Right renal cortex interstitium (tissue), 3 donors: ENCODE measurements around the gene ZNF555. TPM values are rescaled to one million over a fixed set of nuclear protein-coding genes. Genes with fewer than 3 reads are reported as not detected.

Source experiments
- DNase-seq, 3 donors: peaks; one replicate each; pipeline ENCODE4 v3.0.0-alpha.2; 2013; ENCODE audit warnings: low read depth in 3 of 3, low spot score in 2 of 3
- polyA plus RNA-seq, 3 donors: library from polyadenylated mRNA; unstranded; fragments of 120-200 nt; gene quantifications; one replicate each; pipeline ENCODE4 v1.2.1, GENCODE V29; 2013; ENCODE audit not compliant: insufficient read length in 3 of 3

Gene ZNF555
- polyA plus RNA-seq, 3 donors, result 13.8 to 14.4 (median 14.0) TPM

- no peak for DNase-seq
Measured at GRCh38 chr19:2822846-2823245, 18.4 kb upstream of the ZNF555 start.

- no peak for DNase-seq
Measured at GRCh38 chr19:2823646-2824045, 17.6 kb upstream of the ZNF555 start.

DNA sequence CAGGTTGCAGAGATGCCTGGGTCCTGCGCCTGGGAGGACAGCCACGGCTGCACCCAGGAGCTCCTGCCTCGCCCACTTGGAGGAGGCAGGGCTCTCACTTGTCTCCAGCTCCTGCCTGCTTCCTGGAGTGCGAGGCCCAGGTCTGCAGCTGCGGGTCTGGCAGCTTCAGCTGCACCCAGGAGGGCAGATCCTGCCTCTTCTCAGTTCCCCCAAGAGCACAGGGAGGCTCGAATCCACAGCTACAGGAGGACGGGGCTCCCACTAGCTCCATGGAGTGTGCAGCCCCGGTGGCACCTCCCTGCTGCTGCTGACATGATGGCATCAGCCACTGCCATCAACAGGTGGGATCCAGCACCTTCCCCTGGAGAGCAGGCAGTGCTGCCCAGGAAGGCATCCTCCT is 17.1 kb upstream of the ZNF555 start:
- no peak for DNase-seq

GRCh38 chr19:2827022-2827421 is 14.3 kb upstream of the ZNF555 start:
- DNase-seq, result no peak

- no peak for DNase-seq
Measured at GRCh38 chr19:2827840-2828489, 13.3 kb upstream of the ZNF555 start.

GRCh38 chr19:2834294-2834871 is 6.9 kb upstream of the ZNF555 start:
- DNase-seq, result no peak

- DNase-seq, result no peak
Measured at GRCh38 chr19:2837430-2837829, 3.8 kb upstream of the ZNF555 start.

GRCh38 chr19:2841855-2842574 is 740 bp downstream of the ZNF555 start:
- no peak for DNase-seq

- no peak for DNase-seq
Measured at GRCh38 chr19:2845107-2845506, 3.8 kb downstream of the ZNF555 start.

- DNase-seq, result no peak
Measured at GRCh38 chr19:2846180-2846894, 5.1 kb downstream of the ZNF555 start.

DNA sequence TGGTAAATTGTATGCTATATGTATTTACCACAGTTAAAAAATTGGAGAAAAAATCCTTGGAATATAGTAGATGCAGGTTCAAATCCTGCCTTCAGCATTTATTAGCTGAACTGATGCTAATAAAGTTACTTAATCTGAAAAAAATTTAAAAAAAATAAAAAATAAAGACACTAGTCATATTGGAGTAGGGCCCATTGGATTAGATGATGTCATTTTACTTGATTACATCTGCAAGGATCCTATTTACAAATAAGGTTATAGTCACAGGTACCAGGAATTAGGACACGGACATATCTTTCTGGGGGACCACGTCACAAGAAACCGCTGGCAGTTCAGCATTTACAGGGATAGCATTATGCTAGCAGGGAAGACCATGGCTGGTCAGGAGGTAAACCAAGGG is 6.2 kb downstream of the ZNF555 start:
- no peak for DNase-seq

- no peak for DNase-seq
Measured at GRCh38 chr19:2848616-2849015, 7.3 kb downstream of the ZNF555 start.

- DNase-seq, result no peak
Measured at GRCh38 chr19:2850256-2850925, 9.1 kb downstream of the ZNF555 start.

DNA sequence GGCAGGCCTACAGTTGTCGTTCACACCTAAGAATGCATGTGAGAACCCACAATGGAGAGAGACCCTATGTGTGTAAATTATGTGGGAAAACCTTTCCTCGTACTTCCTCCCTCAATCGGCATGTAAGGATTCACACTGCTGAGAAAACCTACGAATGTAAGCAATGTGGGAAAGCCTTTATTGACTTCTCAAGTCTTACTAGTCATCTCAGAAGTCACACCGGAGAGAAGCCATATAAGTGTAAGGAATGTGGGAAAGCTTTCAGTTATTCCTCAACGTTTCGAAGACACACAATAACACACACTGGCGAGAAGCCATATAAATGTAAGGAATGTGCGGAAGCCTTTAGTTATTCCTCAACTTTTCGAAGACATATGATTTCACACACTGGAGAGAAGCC is 11.3 kb downstream of the ZNF555 start:
- DNase-seq, result no peak

DNA sequence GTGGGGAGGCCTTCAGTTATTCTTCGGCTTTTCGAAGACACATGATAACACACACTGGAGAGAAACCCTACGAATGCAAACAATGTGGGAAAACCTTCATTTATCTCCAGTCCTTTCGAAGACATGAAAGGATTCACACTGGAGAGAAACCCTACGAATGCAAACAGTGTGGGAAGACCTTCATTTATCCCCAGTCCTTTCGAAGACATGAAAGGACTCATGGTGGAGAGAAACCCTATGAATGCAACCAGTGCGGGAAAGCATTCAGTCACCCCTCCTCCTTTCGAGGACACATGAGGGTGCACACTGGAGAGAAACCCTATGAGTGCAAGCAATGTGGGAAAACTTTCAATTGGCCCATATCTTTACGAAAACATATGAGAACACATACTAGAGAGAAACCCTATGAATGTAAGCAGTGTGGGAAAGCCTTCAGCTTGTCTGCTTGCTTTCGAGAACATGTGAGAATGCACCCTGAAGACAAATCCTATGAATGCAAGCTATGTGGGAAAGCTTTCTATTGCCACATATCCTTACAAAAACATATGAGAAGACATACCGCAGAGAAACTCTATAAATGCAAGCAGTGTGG is 11.8 kb downstream of the ZNF555 start:
- DNase-seq, result no peak

- DNase-seq, result no peak
Measured at GRCh38 chr19:2854849-2855248, 13.6 kb downstream of the ZNF555 start.

DNA sequence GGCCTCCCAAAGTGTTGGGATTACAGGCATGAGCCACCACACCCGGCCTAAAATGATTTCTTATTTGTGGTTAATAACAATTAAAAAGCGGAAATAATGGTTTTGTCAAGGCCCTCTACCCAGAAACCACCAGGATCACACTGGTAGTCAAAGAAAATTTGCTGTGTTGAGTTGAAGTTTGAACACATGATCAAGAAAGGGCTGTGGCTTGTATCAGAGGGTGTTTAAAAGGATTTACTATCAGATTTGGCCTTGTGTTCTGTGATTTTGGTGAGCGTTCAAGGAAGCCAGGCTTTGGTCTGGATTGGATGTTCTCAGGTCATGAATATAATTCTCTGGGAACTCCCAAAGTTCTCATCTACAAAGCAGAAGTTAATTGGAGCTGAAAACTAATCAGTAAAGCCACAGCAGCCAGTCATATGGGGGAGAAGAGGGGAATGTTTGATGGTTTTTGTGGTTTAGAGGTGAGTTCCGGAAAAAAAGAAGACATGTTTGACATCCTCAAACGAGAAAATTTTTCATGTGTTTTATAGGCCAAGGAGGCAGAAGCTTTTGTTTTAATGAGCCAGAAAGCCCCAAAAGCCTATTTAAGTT is 15.3 kb downstream of the ZNF555 start:
- no peak for DNase-seq

DNA sequence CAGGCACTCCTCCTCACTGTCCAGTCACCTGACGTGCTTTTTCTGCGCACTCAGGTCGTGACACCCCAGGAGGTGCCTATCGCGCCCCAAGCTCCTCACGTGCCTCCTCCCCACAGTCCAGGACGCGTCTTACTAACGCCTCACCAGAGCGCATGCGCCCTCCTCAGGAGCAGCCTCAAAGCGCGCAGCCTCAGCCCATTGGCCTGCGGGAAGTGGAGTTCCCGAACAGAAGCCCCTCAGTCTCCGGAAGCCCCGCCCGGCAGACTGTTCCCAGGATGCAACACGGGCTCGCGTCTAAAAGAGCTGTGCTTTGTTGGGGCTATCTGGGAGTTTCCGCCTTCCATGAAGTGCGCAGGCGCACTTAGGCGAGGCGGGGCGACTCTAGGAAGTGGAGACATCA is 17.6 kb downstream of the ZNF555 start:
- DNase-seq, result no peak

- DNase-seq, result no peak
Measured at GRCh38 chr19:2863816-2864215, 22.5 kb downstream of the ZNF555 start.
